H1 (cell line): ENCODE results near the gene PLD3. TPM values are rescaled to one million over a fixed set of nuclear protein-coding genes. Genes with fewer than 3 reads are reported as not detected.
A peak's percentile ranks its signal among the peaks of the same experiment; 100 is the strongest.

Experiments used
- CTCF ChIA-PET: fragments of 300-600 bp; sonication (Branson Sonifier 250); formaldehyde crosslinking; loops from one replicate; lab custom pipeline; 2021; ENCODE audit not compliant: partially characterized antibody; lab: Charles Lee
- POLR2A ChIA-PET: fragments of 300-600 bp; sonication (Branson Sonifier 250); formaldehyde crosslinking; loops from one replicate; lab custom pipeline; 2021; ENCODE audit warnings: inconsistent platforms; ENCODE audit not compliant: partially characterized antibody; lab: Charles Lee
- DNase-seq, 2 experiments: peaks; one replicate each; pipeline versions ENCODE4 v3.0.0 to v3.0.0-alpha.2; 2010 to 2022; ENCODE audit warnings: low spot score in 2 of 2, low read depth in 1 of 2, mixed read lengths in 1 of 2
- FAIRE-seq: peaks from 2 replicates; lab custom pipeline; 2011; peaks lifted over from hg19 to GRCh38; lab: Jason Lieb, UNC
- H2AFZ ChIP-seq: 2 replicates; pipeline ENCODE4 v1.8.1; 2012; ENCODE audit warnings: low read length, inconsistent platforms
- H2AK5ac ChIP-seq: 2 replicates; pipeline ENCODE4 v1.6.1; 2013; ENCODE audit warnings: low read depth, low read length
- H2BK120ac ChIP-seq: replicated peaks from 2 replicates; pipeline ENCODE3; 2013; ENCODE audit warnings: low read depth, low read length, inconsistent platforms
- H2BK12ac ChIP-seq: 2 replicates; pipeline ENCODE4 v1.6.1; 2013; ENCODE audit warnings: low read depth, low read length
- H2BK15ac ChIP-seq: 2 replicates; pipeline ENCODE4 v1.6.1; 2013; ENCODE audit warnings: low read length
- H2BK20ac ChIP-seq: 2 replicates; pipeline ENCODE4 v1.6.1; 2013; ENCODE audit warnings: low read length
- H2BK5ac ChIP-seq: 2 replicates; pipeline ENCODE4 v1.6.1; 2013; ENCODE audit warnings: low read depth, low read length
- H3K14ac ChIP-seq: 2 replicates; pipeline ENCODE4 v1.6.1; 2013; ENCODE audit warnings: inconsistent platforms; ENCODE audit not compliant: insufficient read length
- H3K18ac ChIP-seq: 2 replicates; pipeline ENCODE4 v1.6.1; 2013; ENCODE audit warnings: low read length; ENCODE audit errors: extremely low read depth
- H3K23ac ChIP-seq: 2 replicates; pipeline ENCODE4 v1.6.1; 2013; ENCODE audit warnings: inconsistent platforms; ENCODE audit not compliant: insufficient read length
- H3K23me2 ChIP-seq: 2 replicates; pipeline ENCODE4 v1.6.1; 2013; ENCODE audit warnings: low read depth, low read length
- H3K27ac ChIP-seq: 2 replicates; pipeline ENCODE4 v1.6.1; 2011; ENCODE audit warnings: low read depth, low read length, inconsistent platforms
- H3K27me3 ChIP-seq, 4 experiments: replicated peaks in 1 of 4; 1 replicate in 1 of 4; 2 replicates in 3 of 4; pipeline versions ENCODE4 v1.6.1 to v1.8.1; 2011 to 2013; ENCODE audit warnings: low read length in 3 of 4, mild to moderate bottlenecking in 3 of 4, inconsistent platforms in 2 of 4, mixed read lengths in 2 of 4, moderate library complexity in 1 of 4; ENCODE audit not compliant: control insufficient read depth in 3 of 4, insufficient read depth in 3 of 4; ENCODE audit errors: extremely low read depth in 1 of 4
- H3K36me3 ChIP-seq, 4 experiments: 2 replicates each; pipeline versions ENCODE4 v1.6.1 to v1.8.1; 2011 to 2013; ENCODE audit warnings: mild to moderate bottlenecking in 4 of 4, low read length in 3 of 4, moderate library complexity in 2 of 4, control low read depth in 1 of 4, inconsistent platforms in 1 of 4; ENCODE audit not compliant: insufficient read depth in 4 of 4, control insufficient read depth in 2 of 4
- H3K4ac ChIP-seq: replicated peaks from 2 replicates; pipeline ENCODE3; 2013; ENCODE audit warnings: low read length, low read depth, mixed read lengths, inconsistent platforms; ENCODE audit not compliant: insufficient read length
- H3K4me1 ChIP-seq, 4 experiments: replicated peaks in 1 of 4; 1 replicate in 1 of 4; 2 replicates in 3 of 4; pipeline versions ENCODE4 v1.6.1 to v1.8.1; 2011 to 2013; ENCODE audit warnings: low read length in 3 of 4, inconsistent platforms in 2 of 4, mixed read lengths in 1 of 4; ENCODE audit not compliant: insufficient read depth in 4 of 4, control insufficient read depth in 3 of 4
- H3K4me2 ChIP-seq, 2 experiments: 2 replicates each; pipeline versions ENCODE4 v1.6.1 to v1.8.1; 2011 to 2013; ENCODE audit warnings: low read depth in 2 of 2, low read length in 2 of 2, control low read depth in 1 of 2, inconsistent platforms in 1 of 2, mild to moderate bottlenecking in 1 of 2; ENCODE audit not compliant: insufficient read depth in 1 of 2
- H3K4me3 ChIP-seq, 4 experiments: fragments of 200-600, 300-600 bp in 1 of 4; sonication (generic), shearing (Covaris generic), sonication (Bioruptor Twin) in 1 of 4; 2 replicates each; pipeline versions ENCODE4 v1.5.1 to v1.8.1; 2011 to 2016; ENCODE audit warnings: low read length in 4 of 4, low read depth in 3 of 4, control low read depth in 2 of 4, inconsistent platforms in 2 of 4, mild to moderate bottlenecking in 2 of 4, mixed read lengths in 1 of 4, moderate library complexity in 1 of 4; ENCODE audit not compliant: insufficient read depth in 2 of 4; ENCODE audit errors: extremely low read depth in 1 of 4
- H3K56ac ChIP-seq: replicated peaks from 2 replicates; pipeline ENCODE3; 2013; ENCODE audit warnings: low read depth, mild to moderate bottlenecking, mixed read lengths, low read length, inconsistent platforms; ENCODE audit not compliant: insufficient read length
- H3K79me1 ChIP-seq: 2 replicates; pipeline ENCODE4 v1.6.1; 2013; ENCODE audit warnings: low read depth, low read length, control low read depth
- H3K79me2 ChIP-seq, 2 experiments: 2 replicates each; pipeline versions ENCODE4 v1.6.1 to v1.8.1; 2012 to 2013; ENCODE audit warnings: low read length in 2 of 2, mild to moderate bottlenecking in 2 of 2, inconsistent platforms in 1 of 2; ENCODE audit not compliant: insufficient read depth in 2 of 2, control insufficient read depth in 1 of 2
- H3K9ac ChIP-seq, 4 experiments: replicated peaks in 1 of 4; 1 replicate in 1 of 4; 2 replicates in 3 of 4; pipeline versions ENCODE4 v1.6.1 to v1.8.1; 2011 to 2013; ENCODE audit warnings: low read depth in 3 of 4, low read length in 3 of 4, control low read depth in 2 of 4, mild to moderate bottlenecking in 2 of 4, moderate library complexity in 2 of 4, inconsistent platforms in 1 of 4; ENCODE audit errors: extremely low read depth in 1 of 4
- H3K9me3 ChIP-seq, 2 experiments: 2 replicates each; pipeline versions ENCODE4 v1.6.1 to v1.8.1; 2012 to 2013; ENCODE audit warnings: mild to moderate bottlenecking in 2 of 2, moderate library complexity in 2 of 2, control low read depth in 1 of 2, inconsistent platforms in 1 of 2, low read depth in 1 of 2, low read length in 1 of 2, mixed read lengths in 1 of 2; ENCODE audit not compliant: insufficient read depth in 2 of 2
- H4K20me1 ChIP-seq, 2 experiments: replicated peaks in 1 of 2; 2 replicates each; pipeline versions ENCODE3 to v1.8.1; 2011 to 2013; ENCODE audit warnings: inconsistent platforms in 2 of 2, low read length in 2 of 2, mild to moderate bottlenecking in 1 of 2; ENCODE audit not compliant: insufficient read depth in 2 of 2, control insufficient read depth in 1 of 2
- H4K5ac ChIP-seq: 2 replicates; pipeline ENCODE4 v1.6.1; 2013; ENCODE audit warnings: low read length, low read depth, mixed read lengths, inconsistent platforms; ENCODE audit not compliant: insufficient read length
- H4K8ac ChIP-seq: 2 replicates; pipeline ENCODE4 v1.8.0; 2013; ENCODE audit warnings: mild to moderate bottlenecking, moderate library complexity, low read length, inconsistent platforms; ENCODE audit not compliant: insufficient read depth; ENCODE audit errors: extremely low read depth
- H4K91ac ChIP-seq: replicated peaks from 2 replicates; pipeline ENCODE3; 2013; ENCODE audit warnings: low read length, mixed read lengths, inconsistent platforms; ENCODE audit not compliant: insufficient read length
- BRCA1 ChIP-seq: IDR thresholded peaks from 2 replicates; pipeline ENCODE4 v1.6.1; 2012; ENCODE audit warnings: low read depth, low read length, improper control_type of control experiment
- CHD2 ChIP-seq: IDR thresholded peaks from 2 replicates; pipeline ENCODE4 v1.6.1; 2012; ENCODE audit warnings: low read length, improper control_type of control experiment
- E2F6 ChIP-seq: IDR thresholded peaks from 2 replicates; pipeline ENCODE4 v1.6.1; 2012; ENCODE audit warnings: inconsistent platforms
- EP300 ChIP-seq, 2 experiments: IDR thresholded peaks; 1 replicate in 1 of 2; 2 replicates in 1 of 2; pipeline ENCODE4 v1.6.1; 2011 to 2012; ENCODE audit warnings: low read depth in 2 of 2, low read length in 2 of 2, mild to moderate bottlenecking in 2 of 2, borderline replicate concordance in 1 of 2, inconsistent platforms in 1 of 2, moderate library complexity in 1 of 2
- JUND ChIP-seq: IDR thresholded peaks from 2 replicates; pipeline ENCODE4 v1.6.1; 2011; ENCODE audit warnings: mild to moderate bottlenecking, improper control_type of control experiment, low read length
- POLR2AphosphoS5 ChIP-seq: IDR thresholded peaks from 2 replicates; pipeline ENCODE4 v1.6.1; 2011; ENCODE audit warnings: low read depth, low read length
- SIN3A ChIP-seq, 2 experiments: IDR thresholded peaks in 1 of 2; conservative IDR thresholded peaks in 1 of 2; 2 replicates each; pipeline ENCODE4 v1.6.1; 2011 to 2012; ENCODE audit warnings: low read length in 2 of 2, improper control_type of control experiment in 1 of 2, low read depth in 1 of 2, mild to moderate bottlenecking in 1 of 2
- SUZ12 ChIP-seq: fragments of 200-600 bp; sonication (generic); IDR thresholded peaks from 2 replicates; pipeline ENCODE4 v1.6.1; 2012; ENCODE audit warnings: mild to moderate bottlenecking, inconsistent platforms, low read length, moderate library complexity, mixed read lengths
- TEAD4 ChIP-seq: IDR thresholded peaks from 2 replicates; pipeline ENCODE4 v1.6.1; 2012; ENCODE audit warnings: low read depth, low read length, inconsistent platforms, mixed read lengths
- WGBS, 2 experiments: shearing (Covaris generic) in 1 of 2; methylation state at CpG; one replicate each; pipeline versions ENCODE4 v1.1.6 to v1.1.7; 2013 to 2015; ENCODE audit warnings: low lambda C conversion rate in 2 of 2, mixed read lengths in 2 of 2, inconsistent platforms in 1 of 2, low coverage in 1 of 2, missing lambda C conversion rate in 1 of 2; ENCODE audit not compliant: insufficient replicate concordance in 2 of 2, insufficient coverage in 1 of 2, insufficient read length in 1 of 2; ENCODE audit errors: extremely low coverage in 1 of 2, missing lambda C conversion rate in 1 of 2; 5-methylcytosine and 5-hydroxymethylcytosine counted together
- polyA plus RNA-seq, 7 experiments: library from polyadenylated mRNA; depleted of rRNA in 3 of 7; stranded (reverse) in 5 of 7; unstranded in 2 of 7; fragments of >200 nt in 5 of 7; fragments of 200-250 nt in 2 of 7; gene quantifications; 1 replicate in 5 of 7; 2 replicates in 1 of 7; 4 replicates in 1 of 7; pipeline versions ENCODE4 v1.2.1 to v1.2.3, GENCODE V29; 2011 to 2013; ENCODE audit warnings: missing spikeins in 2 of 7, mixed read lengths in 2 of 7
- total RNA-seq: library from RNA; stranded (reverse); fragmentation: NEBNext Ultra II Directional; extraction: Animal tissue kit (Norgen Biotek cat#: 25700); gene quantifications from 2 replicates; pipeline ENCODE4 v1.2.1, GENCODE V29; 2021

Gene PLD3
- total and polyA plus RNA-seq, 2 of the 8 experiments (the other 6 are each of a cell fraction or from before 2014, with no cell fraction given), result 180 to 543 TPM

- POLR2A ChIA-PET, result interaction anchor here (0.5 to 3.3 kb wide), 19 partner anchors 9 to 149 kb away, joined by 3 to 18 read pairs (median 4); partner anchors contain the start of genes BLVRB and SERTAD3
- no peak overlapping the region for H2BK20ac ChIP-seq
- peak overlapping the region; percentile 44; the same call in 1 of the 2 replicates for H2BK12ac ChIP-seq
- H2BK5ac ChIP-seq, result peak overlapping the region; percentile 56; the same call in 1 of the 2 replicates
- H4K5ac ChIP-seq, result peak overlapping the region; percentile 44
- H3K23ac ChIP-seq, result no peak overlapping the region
- H3K36me3 ChIP-seq, result peaks cover 0 to 2% (median 0%) of the 10 kb centered on the region in 4 experiments; a peak in 2 of 8 replicates
- no peak overlapping the region; the same call in 1 of the 2 replicates for H2AFZ ChIP-seq
- 6% methylated on average over 44 of the region's 56 CpGs; no CpG with 5 or more reads in 1 of the 2 experiments for WGBS, 2 experiments
- peak overlapping the region; percentile 54 to 74 for H3K4me2 ChIP-seq
- H3K27me3 ChIP-seq, result no peaks in the 10 kb centered on the region; a peak in 1 of 7 replicates
- no peak overlapping the region; the same call in 1 of the 2 replicates for H4K8ac ChIP-seq
- no peaks in the 10 kb centered on the region for H3K9me3 ChIP-seq
- no peaks in the 10 kb centered on the region for H4K20me1 ChIP-seq
- no peak overlapping the region for H3K4ac ChIP-seq
- H3K4me1 ChIP-seq, result peaks cover 4 to 7% (median 5%) of the 10 kb centered on the region in 4 experiments; a peak in 5 of 7 replicates
- no peaks in the 10 kb centered on the region for H3K79me2 ChIP-seq
- H3K56ac ChIP-seq, result peak overlapping the region; percentile 72
- peak in 1 of 2 experiments; percentile 96 for DNase-seq
- H4K91ac ChIP-seq, result peak overlapping the region; percentile 63
- H3K79me1 ChIP-seq, result no peaks in the 10 kb centered on the region; the same call in 1 of the 2 replicates
- peak overlapping the region in 2 of 4 experiments; percentile 48 to 49; a peak in 5 of 7 replicates for H3K9ac ChIP-seq
- peak overlapping the region; percentile 51; the same call in 1 of the 2 replicates for H3K27ac ChIP-seq
- H2AK5ac ChIP-seq, result no peak overlapping the region
- H3K14ac ChIP-seq, result no peak overlapping the region
- FAIRE-seq, result no peak
- no peak overlapping the region for H2BK15ac ChIP-seq
- peak overlapping the region; percentile 93 for H3K18ac ChIP-seq
- peaks cover 10% of the 10 kb centered on the region for H3K23me2 ChIP-seq
- CTCF ChIA-PET, result interaction anchor here (0.6 to 4.4 kb wide), 35 partner anchors 8 to 281 kb away, joined by 3 to 41 read pairs (median 4); partner anchors contain the start of genes BLVRB, HIPK4, PRX and SERTAD3
- peak overlapping the region; percentile 47 to 70 (median 57) for H3K4me3 ChIP-seq
- H2BK120ac ChIP-seq, result no peak overlapping the region
- TF ChIP-seq POLR2AphosphoS5, result peak; percentile 60
- peak; percentile 99 for TF ChIP-seq TEAD4
- peak in 1 of 2 experiments; percentile 64; a peak in 1 of 3 replicates for TF ChIP-seq EP300 (IDR thresholded peaks at IDR 0.05; ENCODE audit: borderline replicate concordance in 1 of 2, low read depth in 2 of 2, low read length in 2 of 2)
- no peak for TF ChIP-seq SUZ12
- peak in 1 of 2 experiments; percentile 48; a peak in 1 of 4 replicates for TF ChIP-seq SIN3A (conservative IDR thresholded peaks at IDR 0.05 in 1 of 2, IDR thresholded peaks at IDR 0.05 in 1 of 2; ENCODE audit: low read depth in 1 of 2, low read length in 2 of 2)
- TF ChIP-seq JUND, result no peak
- no peak for TF ChIP-seq CHD2
- TF ChIP-seq E2F6, result peak; percentile 80
- TF ChIP-seq BRCA1, result no peak
These were observed 72.6 kb downstream of the PLD3 start for GRCh38 chr19:40420766-40421765.
